ENCODE data around the gene PNRC2. TPM values are rescaled to one million over a fixed set of nuclear protein-coding genes. Genes with fewer than 3 reads are reported as not detected.

PNRC2 gene
- 212 and 277 TPM in 2 replicates for total RNA-seq

- peak; percentile 87 for DNase-seq (ENCODE audit: low read depth)
These were observed at the start of gene PNRC2 for GRCh38 chr1:23959461-23960290. PNRC2 (plus strand) TSS chr1:23959828; CDS start chr1:23961458, 1,630 bp downstream.

- DNase-seq (ENCODE audit: low read depth) = no peak
These were observed 49.5 kb upstream of the PNRC2 start for GRCh38 chr1:23910144-23910543.

GRCh38 chr1:23910553-23911246 is 48.9 kb upstream of the PNRC2 start:
- DNase-seq (ENCODE audit: low read depth) = no peak

- no peak for DNase-seq (ENCODE audit: low read depth)
These were observed 47.7 kb upstream of the PNRC2 start for GRCh38 chr1:23911921-23912320.

- DNase-seq (ENCODE audit: low read depth) = no peak
These were observed 46.3 kb upstream of the PNRC2 start, which contains the start of gene CNR2 for GRCh38 chr1:23913212-23913880. CNR2 (minus strand) TSS chr1:23913362; CDS start chr1:23875617, 37,745 bp downstream.

- no peak for DNase-seq (ENCODE audit: low read depth)
These were observed 44.7 kb upstream of the PNRC2 start for GRCh38 chr1:23914921-23915320.

- no peak for DNase-seq (ENCODE audit: low read depth)
These were observed 44.2 kb upstream of the PNRC2 start for GRCh38 chr1:23915466-23915865.

- DNase-seq (ENCODE audit: low read depth) = peak; percentile 72
These were observed 43.2 kb upstream of the PNRC2 start for GRCh38 chr1:23916209-23917131.

- DNase-seq (ENCODE audit: low read depth) = no peak
These were observed 37.2 kb upstream of the PNRC2 start for GRCh38 chr1:23922321-23922943.

GRCh38 chr1:23923592-23924499 is 35.8 kb upstream of the PNRC2 start:
- peak; percentile 50 for DNase-seq (ENCODE audit: low read depth)

GRCh38 chr1:23924601-23925000 is 35.0 kb upstream of the PNRC2 start:
- DNase-seq (ENCODE audit: low read depth) = no peak

GRCh38 chr1:23925279-23925678 is 34.3 kb upstream of the PNRC2 start:
- no peak for DNase-seq (ENCODE audit: low read depth)

GRCh38 chr1:23927097-23927496 is 32.5 kb upstream of the PNRC2 start:
- DNase-seq (ENCODE audit: low read depth) = no peak

- DNase-seq (ENCODE audit: low read depth) = no peak
These were observed 30.8 kb upstream of the PNRC2 start for GRCh38 chr1:23928789-23929188.

- no peak for DNase-seq (ENCODE audit: low read depth)
These were observed 29.4 kb upstream of the PNRC2 start for GRCh38 chr1:23930270-23930669.

- peak; percentile 99 for DNase-seq (ENCODE audit: low read depth)
These were observed 28.7 kb upstream of the PNRC2 start for GRCh38 chr1:23930861-23931490.

GRCh38 chr1:23931491-23931880 is 28.1 kb upstream of the PNRC2 start:
- DNase-seq (ENCODE audit: low read depth) = no peak

- DNase-seq (ENCODE audit: low read depth) = no peak
These were observed 23.0 kb upstream of the PNRC2 start for GRCh38 chr1:23936481-23937176.

GRCh38 chr1:23947366-23947765 is 12.3 kb upstream of the PNRC2 start:
- DNase-seq (ENCODE audit: low read depth) = no peak

Measured in renal cortical epithelial cell (primary cell).